NK-92 (cell line): ENCODE results near the gene FOXP3.
"Not testable (repeated sequence)": the region's sequence is repeated elsewhere in the genome, so short reads cannot be mapped to it uniquely, and the experiment has no call there.

ENCODE experiments used
- DNase-seq: peaks from one replicate; lab custom pipeline; 2025; ENCODE audit not compliant: unreplicated experiment; lab: John Stamatoyannopoulos, UW

FOXP3 gene

GRCh38 chrX:49264460-49264859 is at the start of gene FOXP3:
Gene FOXP3, minus strand, starts transcription at chrX:49264710. Its CDS starts 6,205 bp downstream, at chrX:49258505.
- no peak for DNase-seq

GRCh38 chrX:49312176-49312575 is 47.7 kb upstream of the FOXP3 start:
- DNase-seq, result no peak

GRCh38 chrX:49310371-49310770 is 45.9 kb upstream of the FOXP3 start:
- DNase-seq, result no peak

- no peak for DNase-seq
These were observed 45.0 kb upstream of the FOXP3 start for GRCh38 chrX:49309401-49309981.

GRCh38 chrX:49308604-49309269 is 44.2 kb upstream of the FOXP3 start:
- DNase-seq, result no peak

GRCh38 chrX:49307775-49308174 is 43.3 kb upstream of the FOXP3 start:
- DNase-seq, result not testable (repeated sequence)

- no peak for DNase-seq
These were observed 38.8 kb upstream of the FOXP3 start, which contains the start of gene GAGE10 for GRCh38 chrX:49303346-49303745. Gene GAGE10, plus strand, starts transcription at chrX:49303646. Its CDS starts 1,214 bp downstream, at chrX:49304860.

- DNase-seq, result no peak
These were observed 36.2 kb upstream of the FOXP3 start for GRCh38 chrX:49300703-49301102.

GRCh38 chrX:49299293-49299692 is 34.8 kb upstream of the FOXP3 start:
- not testable (repeated sequence) for DNase-seq

- no peak for DNase-seq
These were observed 28.2 kb upstream of the FOXP3 start for GRCh38 chrX:49292400-49293362.

GRCh38 chrX:49291615-49292337 is 27.3 kb upstream of the FOXP3 start:
- no peak for DNase-seq

- no peak for DNase-seq
These were observed 25.7 kb upstream of the FOXP3 start for GRCh38 chrX:49290215-49290614.

- DNase-seq, result no peak
These were observed 23.2 kb upstream of the FOXP3 start for GRCh38 chrX:49287665-49288064.

GRCh38 chrX:49286581-49286980 is 22.1 kb upstream of the FOXP3 start:
- DNase-seq, result no peak

- DNase-seq, result no peak
These were observed 21.6 kb upstream of the FOXP3 start for GRCh38 chrX:49286136-49286535.

GRCh38 chrX:49284212-49284611 is 19.7 kb upstream of the FOXP3 start:
- no peak for DNase-seq

GRCh38 chrX:49282647-49283011 is 18.1 kb upstream of the FOXP3 start:
- no peak for DNase-seq

GRCh38 chrX:49278081-49278480 is 13.6 kb upstream of the FOXP3 start:
- DNase-seq, result no peak

GRCh38 chrX:49277535-49277830 is 13.0 kb upstream of the FOXP3 start:
- no peak for DNase-seq

- no peak for DNase-seq
These were observed 12.4 kb upstream of the FOXP3 start for GRCh38 chrX:49276671-49277534.
